ENCODE measurements around the gene WDR17.

DNA sequence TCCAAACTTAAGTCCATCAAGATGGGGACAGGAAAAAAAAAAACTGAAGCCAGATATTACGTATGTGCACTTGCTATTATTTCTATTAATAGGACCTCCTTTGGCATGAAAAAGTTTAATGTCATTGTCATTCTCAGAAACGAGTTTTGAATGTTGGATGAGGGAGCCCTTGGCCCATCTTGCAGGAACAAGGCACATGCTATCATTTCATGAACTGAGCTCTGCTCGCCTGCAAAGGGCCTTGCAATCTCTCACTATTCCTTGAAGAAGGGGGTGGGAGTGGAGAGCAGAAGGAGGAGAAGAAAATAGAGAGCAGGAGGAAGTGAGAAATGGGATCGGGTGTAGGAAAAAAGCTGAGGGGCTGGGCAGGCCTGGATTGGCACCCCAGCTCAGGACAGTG is 164.0 kb downstream of the WDR17 start:
- TF ChIP-seq POLR2AphosphoS5 (IDR thresholded peaks at IDR 0.05) (peak in 1 of 4 donors; percentile 7), POLR2A (IDR thresholded peaks at IDR 0.05) (no peak)
- TF ChIP-seq, protein P1, sequence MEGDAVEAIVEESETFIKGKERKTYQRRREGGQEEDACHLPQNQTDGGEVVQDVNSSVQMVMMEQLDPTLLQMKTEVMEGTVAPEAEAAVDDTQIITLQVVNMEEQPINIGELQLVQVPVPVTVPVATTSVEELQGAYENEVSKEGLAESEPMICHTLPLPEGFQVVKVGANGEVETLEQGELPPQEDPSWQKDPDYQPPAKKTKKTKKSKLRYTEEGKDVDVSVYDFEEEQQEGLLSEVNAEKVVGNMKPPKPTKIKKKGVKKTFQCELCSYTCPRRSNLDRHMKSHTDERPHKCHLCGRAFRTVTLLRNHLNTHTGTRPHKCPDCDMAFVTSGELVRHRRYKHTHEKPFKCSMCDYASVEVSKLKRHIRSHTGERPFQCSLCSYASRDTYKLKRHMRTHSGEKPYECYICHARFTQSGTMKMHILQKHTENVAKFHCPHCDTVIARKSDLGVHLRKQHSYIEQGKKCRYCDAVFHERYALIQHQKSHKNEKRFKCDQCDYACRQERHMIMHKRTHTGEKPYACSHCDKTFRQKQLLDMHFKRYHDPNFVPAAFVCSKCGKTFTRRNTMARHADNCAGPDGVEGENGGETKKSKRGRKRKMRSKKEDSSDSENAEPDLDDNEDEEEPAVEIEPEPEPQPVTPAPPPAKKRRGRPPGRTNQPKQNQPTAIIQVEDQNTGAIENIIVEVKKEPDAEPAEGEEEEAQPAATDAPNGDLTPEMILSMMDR (IDR thresholded peaks at IDR 0.05): no peak
